Measurements from ENCODE around the gene ARL4C. TPM values are rescaled to one million over a fixed set of nuclear protein-coding genes. Genes with fewer than 3 reads are reported as not detected.

Gene ARL4C
- total RNA-seq, 1 donor = 133 TPM

- Histone ChIP-seq H3K4me1 (ENCODE audit: insufficient read depth, low read length) (peaks cover 4% of the 10 kb centered on the region), H3K79me2 (ENCODE audit: insufficient read depth, low read length) (peaks cover 28% of the 10 kb centered on the region), H2AFZ (ENCODE audit: low read length) (no peak overlapping the region), H3K4me2 (ENCODE audit: insufficient read depth, low read length) (no peak overlapping the region), H4K20me1 (ENCODE audit: insufficient read depth, low read length) (peaks cover 10% of the 10 kb centered on the region), H3K4me3 (ENCODE audit: insufficient read depth, low read length) (no peak overlapping the region), H3K36me3 (ENCODE audit: insufficient read depth, low read length) (no peaks in the 10 kb centered on the region), H3K27ac (ENCODE audit: low read depth, low read length) (no peak overlapping the region), H3K27me3 (ENCODE audit: insufficient read depth, low read length) (no peaks in the 10 kb centered on the region), H3K9me3 (ENCODE audit: low read depth, low read length) (no peaks in the 10 kb centered on the region)
- TF ChIP-seq CTCF (IDR thresholded peaks at IDR 0.05; ENCODE audit: extremely low read depth, low read depth, low read length) = no peak
- no peak for DNase-seq (ENCODE audit: insufficient read length, low spot score, missing footprints)
Observed at GRCh38 chr2:234488486-234488885, 8.4 kb downstream of the ARL4C start.

- peaks cover 4% of the 10 kb centered on the region for H3K4me1 ChIP-seq (ENCODE audit: insufficient read depth, low read length)
- H2AFZ ChIP-seq (ENCODE audit: low read length) = no peak overlapping the region
- no peaks in the 10 kb centered on the region for H3K9me3 ChIP-seq (ENCODE audit: low read depth, low read length)
- H3K27me3 ChIP-seq (ENCODE audit: insufficient read depth, low read length) = no peaks in the 10 kb centered on the region
- no peak for TF ChIP-seq CTCF (IDR thresholded peaks at IDR 0.05; ENCODE audit: extremely low read depth, low read depth, low read length)
- no peak overlapping the region for H3K4me3 ChIP-seq (ENCODE audit: insufficient read depth, low read length)
- H4K20me1 ChIP-seq (ENCODE audit: insufficient read depth, low read length) = peaks cover 7% of the 10 kb centered on the region
- no peak overlapping the region for H3K4me2 ChIP-seq (ENCODE audit: insufficient read depth, low read length)
- peaks cover 17% of the 10 kb centered on the region for H3K79me2 ChIP-seq (ENCODE audit: insufficient read depth, low read length)
- H3K27ac ChIP-seq (ENCODE audit: low read depth, low read length) = no peak overlapping the region
- DNase-seq (ENCODE audit: insufficient read length, low spot score, missing footprints) = no peak
- H3K36me3 ChIP-seq (ENCODE audit: insufficient read depth, low read length) = no peaks in the 10 kb centered on the region
Observed at GRCh38 chr2:234487356-234487755, 9.5 kb downstream of the ARL4C start.

- H4K20me1 ChIP-seq (ENCODE audit: insufficient read depth, low read length) = no peaks in the 10 kb centered on the region
- no peaks in the 10 kb centered on the region for H3K9me3 ChIP-seq (ENCODE audit: low read depth, low read length)
- H3K36me3 ChIP-seq (ENCODE audit: insufficient read depth, low read length) = no peaks in the 10 kb centered on the region
- no peak overlapping the region for H2AFZ ChIP-seq (ENCODE audit: low read length)
- H3K4me3 ChIP-seq (ENCODE audit: insufficient read depth, low read length) = no peak overlapping the region
- H3K4me1 ChIP-seq (ENCODE audit: insufficient read depth, low read length) = no peaks in the 10 kb centered on the region
- no peak overlapping the region for H3K27ac ChIP-seq (ENCODE audit: low read depth, low read length)
- H3K4me2 ChIP-seq (ENCODE audit: insufficient read depth, low read length) = no peak overlapping the region
- peaks cover 3% of the 10 kb centered on the region for H3K27me3 ChIP-seq (ENCODE audit: insufficient read depth, low read length)
- DNase-seq (ENCODE audit: insufficient read length, low spot score, missing footprints) = no peak
- peak; percentile 36 for TF ChIP-seq CTCF (IDR thresholded peaks at IDR 0.05; ENCODE audit: extremely low read depth, low read depth, low read length)
- H3K79me2 ChIP-seq (ENCODE audit: insufficient read depth, low read length) = no peaks in the 10 kb centered on the region
Observed at GRCh38 chr2:234483568-234484251, 13.2 kb downstream of the ARL4C start.

GRCh38 chr2:234481301-234481700 lies 15.6 kb downstream of the ARL4C start:
- Histone ChIP-seq H3K79me2 (ENCODE audit: insufficient read depth, low read length) (no peaks in the 10 kb centered on the region), H3K4me2 (ENCODE audit: insufficient read depth, low read length) (no peak overlapping the region), H3K4me1 (ENCODE audit: insufficient read depth, low read length) (no peaks in the 10 kb centered on the region), H3K9me3 (ENCODE audit: low read depth, low read length) (no peaks in the 10 kb centered on the region), H3K27ac (ENCODE audit: low read depth, low read length) (no peak overlapping the region), H3K4me3 (ENCODE audit: insufficient read depth, low read length) (no peak overlapping the region), H4K20me1 (ENCODE audit: insufficient read depth, low read length) (no peaks in the 10 kb centered on the region), H3K27me3 (ENCODE audit: insufficient read depth, low read length) (peaks cover 6% of the 10 kb centered on the region), H3K36me3 (ENCODE audit: insufficient read depth, low read length) (no peaks in the 10 kb centered on the region), H2AFZ (ENCODE audit: low read length) (no peak overlapping the region)
- DNase-seq (ENCODE audit: insufficient read length, low spot score, missing footprints) = no peak
- TF ChIP-seq CTCF (IDR thresholded peaks at IDR 0.05; ENCODE audit: extremely low read depth, low read depth, low read length) = no peak
